Mononuclear cell (primary cell): ENCODE measurements around the gene GATB. TPM values are rescaled to one million over a fixed set of nuclear protein-coding genes. Genes with fewer than 3 reads are reported as not detected.

Source experiments
- H3K27me3 ChIP-seq: 2 replicates; pipeline ENCODE4 v1.6.0; 2011; ENCODE audit warnings: low read length, control low read depth; ENCODE audit not compliant: insufficient read depth
- H3K4me1 ChIP-seq: 2 replicates; pipeline ENCODE4 v1.5.1; 2011; ENCODE audit warnings: mild to moderate bottlenecking, low read length, control low read depth; ENCODE audit not compliant: insufficient read depth
- H3K4me3 ChIP-seq: 2 replicates; pipeline ENCODE4 v1.5.1; 2011; ENCODE audit warnings: mild to moderate bottlenecking, low read length, moderate library complexity
- H3K9me3 ChIP-seq: 2 replicates; pipeline ENCODE4 v1.5.1; 2011; ENCODE audit warnings: low read depth, mild to moderate bottlenecking, control low read depth, low read length
- total RNA-seq: library from RNA; depleted of rRNA; stranded (reverse); fragments of >200 nt; gene quantifications from one replicate; pipeline ENCODE4 v1.2.3, GENCODE V29; 2012

GATB gene
- total RNA-seq, 1 donor: 3.4 TPM

- Histone ChIP-seq H3K9me3 (no peaks in the 10 kb centered on the region), H3K4me3 (no peak overlapping the region), H3K27me3 (no peaks in the 10 kb centered on the region), H3K4me1 (no peaks in the 10 kb centered on the region)
Measured at GRCh38 chr4:151687021-151687640, 73.7 kb downstream of the GATB start.

DNA sequence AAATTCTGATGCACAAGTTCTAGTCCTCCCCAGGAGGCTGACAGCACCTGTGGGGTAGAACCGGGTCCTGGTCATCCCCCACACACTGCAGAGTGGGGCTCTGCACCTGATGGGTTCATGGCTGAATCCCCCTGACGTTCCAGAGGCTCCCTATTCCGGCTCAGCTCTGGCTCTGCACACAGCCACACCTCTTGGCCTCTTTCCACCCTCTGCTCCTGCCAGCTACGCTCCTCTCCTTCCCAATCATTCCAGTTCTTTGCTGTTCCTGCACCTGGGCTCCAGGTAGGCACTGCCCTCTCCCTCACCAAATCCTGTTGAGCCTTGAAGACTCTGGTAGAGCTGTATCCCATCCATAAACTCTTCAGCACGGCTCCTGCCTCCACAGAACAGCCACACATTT, 75.5 kb downstream of the GATB start:
- no peaks in the 10 kb centered on the region for H3K4me1 ChIP-seq
- H3K9me3 ChIP-seq: no peaks in the 10 kb centered on the region
- H3K4me3 ChIP-seq: no peak overlapping the region
- H3K27me3 ChIP-seq: no peaks in the 10 kb centered on the region

GRCh38 chr4:151681085-151681484, 79.7 kb downstream of the GATB start:
- no peaks in the 10 kb centered on the region for H3K4me1 ChIP-seq
- no peaks in the 10 kb centered on the region for H3K27me3 ChIP-seq
- no peaks in the 10 kb centered on the region for H3K9me3 ChIP-seq
- H3K4me3 ChIP-seq: no peak overlapping the region

GRCh38 chr4:151679231-151679630, 81.6 kb downstream of the GATB start:
- H3K4me1 ChIP-seq: no peaks in the 10 kb centered on the region
- no peak overlapping the region for H3K4me3 ChIP-seq
- no peaks in the 10 kb centered on the region for H3K27me3 ChIP-seq
- no peaks in the 10 kb centered on the region for H3K9me3 ChIP-seq

GRCh38 chr4:151678048-151678872, 82.5 kb downstream of the GATB start:
- no peaks in the 10 kb centered on the region for H3K27me3 ChIP-seq
- no peaks in the 10 kb centered on the region for H3K9me3 ChIP-seq

DNA sequence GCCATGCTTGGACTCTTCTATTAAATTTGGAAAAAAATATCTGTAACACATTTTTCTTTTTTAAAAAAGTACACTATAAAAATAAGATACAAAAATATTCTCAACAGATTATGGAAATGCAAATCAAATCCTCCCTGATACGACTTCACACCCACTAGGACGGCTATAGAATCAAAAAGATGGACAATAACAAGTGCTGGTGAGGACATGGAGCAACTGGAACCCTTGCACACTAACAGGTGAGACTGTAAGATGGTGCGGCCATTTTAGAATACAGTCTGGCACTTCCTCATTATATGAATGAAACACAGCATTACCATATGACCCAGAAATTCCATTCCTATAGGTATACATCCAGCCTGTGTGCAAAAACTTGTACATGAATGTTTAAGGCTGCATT, 83.6 kb downstream of the GATB start:
- H3K27me3 ChIP-seq: no peaks in the 10 kb centered on the region

More at GRCh38 chr4:151678048-151678872, 82.5 kb downstream of the GATB start:
- Histone ChIP-seq H3K4me3 (no peak overlapping the region), H3K4me1 (no peaks in the 10 kb centered on the region)

DNA sequence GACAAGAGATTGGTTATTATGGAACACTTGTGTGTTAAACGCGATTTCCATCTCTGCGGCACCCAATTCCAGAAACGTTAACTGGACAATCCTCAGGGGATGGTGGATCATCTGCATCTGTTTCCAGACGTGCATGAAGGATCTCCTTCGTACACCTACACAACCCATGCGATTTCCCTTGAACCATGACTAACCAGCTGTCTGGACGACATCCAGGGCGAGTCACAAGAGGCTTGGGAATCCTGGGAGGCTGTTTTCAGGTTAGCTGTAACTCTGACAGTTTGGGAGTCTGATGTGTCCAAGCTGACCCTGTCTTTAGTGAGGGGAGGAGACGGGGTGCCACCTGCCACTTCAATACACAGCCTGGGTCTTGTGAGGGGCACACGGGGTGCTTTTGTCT, 84.5 kb downstream of the GATB start:
- Histone ChIP-seq H3K27me3 (no peaks in the 10 kb centered on the region), H3K4me1 (no peaks in the 10 kb centered on the region), H3K9me3 (no peaks in the 10 kb centered on the region), H3K4me3 (no peak overlapping the region)

More for the DNA sequence above, 83.6 kb downstream of the GATB start:
- Histone ChIP-seq H3K4me1 (no peaks in the 10 kb centered on the region), H3K4me3 (no peak overlapping the region), H3K9me3 (no peaks in the 10 kb centered on the region)

DNA sequence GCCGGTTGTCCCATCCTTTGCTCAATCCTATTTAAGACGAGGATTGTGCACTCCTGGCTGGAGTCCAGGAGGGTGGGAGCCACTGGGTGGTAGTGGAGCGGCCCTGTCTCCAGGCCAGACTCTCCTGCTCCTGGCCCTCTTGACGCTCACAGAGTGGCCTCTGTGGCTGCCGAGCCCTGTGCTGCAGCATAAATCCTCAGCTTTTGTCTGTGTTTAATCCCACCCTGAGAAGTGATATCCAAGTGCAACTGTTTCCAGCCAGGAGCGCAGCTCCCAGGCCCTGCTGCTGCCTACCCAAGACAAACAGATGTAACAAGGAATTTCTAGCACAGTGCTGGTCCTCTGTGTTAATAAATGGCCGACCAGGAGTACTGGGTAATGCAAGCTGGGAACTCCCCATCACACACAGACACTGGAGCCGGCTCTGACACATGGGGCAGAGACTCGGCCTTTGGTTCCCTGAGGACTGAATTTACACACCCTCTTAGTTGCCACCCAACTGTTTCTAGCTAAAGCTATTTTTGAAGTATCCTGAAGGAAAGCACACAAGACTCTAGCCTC, 85.3 kb downstream of the GATB start:
- Histone ChIP-seq H3K4me3 (no peak overlapping the region), H3K27me3 (no peaks in the 10 kb centered on the region), H3K9me3 (no peaks in the 10 kb centered on the region), H3K4me1 (no peaks in the 10 kb centered on the region)

GRCh38 chr4:151674804-151675391, 85.9 kb downstream of the GATB start:
- H3K4me3 ChIP-seq: no peak overlapping the region
- no peaks in the 10 kb centered on the region for H3K9me3 ChIP-seq
- no peaks in the 10 kb centered on the region for H3K27me3 ChIP-seq
- no peaks in the 10 kb centered on the region for H3K4me1 ChIP-seq

DNA sequence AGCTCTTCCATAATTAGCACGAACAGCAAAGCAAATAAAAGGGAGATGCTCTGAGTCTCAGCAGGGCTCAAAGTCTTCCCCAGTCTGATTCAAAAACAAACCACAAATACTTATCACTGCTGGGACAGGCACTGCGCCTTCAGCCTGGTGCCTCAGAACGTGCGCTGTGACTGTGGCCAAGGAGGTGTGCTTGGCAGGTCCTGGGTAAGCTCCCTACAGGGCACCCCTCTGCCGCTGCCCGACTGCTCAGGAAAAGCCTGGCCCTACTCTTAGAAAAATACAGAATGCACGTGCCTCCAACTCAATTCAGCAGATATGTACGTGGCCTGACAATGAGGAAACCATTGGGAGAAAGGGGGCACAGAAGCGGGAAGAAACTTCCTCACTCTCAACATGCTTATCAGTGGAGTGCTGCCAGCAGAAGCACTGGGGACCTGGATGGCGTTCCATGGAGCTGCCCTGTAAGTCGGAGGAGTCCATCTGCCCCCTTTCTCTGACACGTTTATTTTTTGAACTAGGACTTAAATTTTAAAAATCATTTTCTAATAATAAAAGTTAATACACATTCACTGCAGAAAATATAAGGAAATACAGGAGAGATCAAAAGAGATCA, 86.8 kb downstream of the GATB start:
- no peaks in the 10 kb centered on the region for H3K27me3 ChIP-seq
- no peaks in the 10 kb centered on the region for H3K9me3 ChIP-seq
- no peaks in the 10 kb centered on the region for H3K4me1 ChIP-seq
- H3K4me3 ChIP-seq: no peak overlapping the region

DNA sequence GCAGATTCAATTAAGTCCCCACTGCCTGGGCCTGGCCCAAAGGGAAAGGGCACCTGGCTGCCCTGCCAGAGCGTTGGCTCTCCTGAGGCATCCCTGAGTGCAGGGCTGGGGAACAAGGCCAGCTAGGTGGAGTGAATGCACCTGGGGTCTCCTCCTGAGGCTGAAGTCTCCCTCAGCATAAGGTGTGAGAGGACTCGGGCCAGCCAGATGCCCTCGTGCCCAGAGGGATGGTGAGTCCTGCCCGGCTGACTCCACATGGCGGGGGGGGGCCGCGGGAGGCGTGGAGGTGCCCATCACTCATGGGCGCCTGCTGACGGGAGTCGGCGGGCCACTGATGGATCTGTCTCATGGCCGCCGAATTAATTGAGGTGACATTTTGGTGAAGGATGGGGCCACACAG, 87.8 kb downstream of the GATB start:
- H3K4me1 ChIP-seq: no peaks in the 10 kb centered on the region
- no peaks in the 10 kb centered on the region for H3K27me3 ChIP-seq
- no peaks in the 10 kb centered on the region for H3K9me3 ChIP-seq
- no peak overlapping the region for H3K4me3 ChIP-seq

DNA sequence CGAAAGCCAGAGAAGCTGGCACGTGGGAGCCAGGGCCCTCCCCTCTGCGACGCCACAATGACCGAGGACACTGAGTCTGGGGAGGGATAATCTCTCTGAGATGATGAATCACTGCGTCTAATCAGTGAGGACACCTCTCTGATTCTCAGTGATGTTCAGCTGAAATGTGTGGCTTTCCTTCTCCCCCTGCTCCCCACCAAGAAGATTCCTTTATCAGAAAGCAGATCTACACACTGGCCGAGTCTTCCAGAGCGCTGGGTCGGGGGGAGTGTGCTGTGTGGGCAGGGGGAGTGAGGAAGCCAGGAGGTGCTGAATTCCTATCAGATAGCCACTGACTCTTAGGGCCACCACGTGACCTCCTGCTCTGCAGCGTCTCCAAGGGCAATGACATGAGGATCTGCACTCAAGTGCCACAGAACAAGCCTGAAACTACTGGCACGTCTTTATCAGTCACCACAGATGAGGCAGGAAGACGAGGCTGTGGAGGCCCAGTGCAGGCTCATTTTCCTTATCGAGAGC, 89.2 kb downstream of the GATB start:
- no peaks in the 10 kb centered on the region for H3K9me3 ChIP-seq
- no peak overlapping the region for H3K4me3 ChIP-seq
- H3K4me1 ChIP-seq: no peaks in the 10 kb centered on the region
- no peaks in the 10 kb centered on the region for H3K27me3 ChIP-seq

GRCh38 chr4:151670843-151671242, 90.0 kb downstream of the GATB start:
- Histone ChIP-seq H3K9me3 (no peaks in the 10 kb centered on the region), H3K27me3 (no peaks in the 10 kb centered on the region), H3K4me3 (no peak overlapping the region), H3K4me1 (no peaks in the 10 kb centered on the region)

- no peak overlapping the region for H3K4me3 ChIP-seq
- H3K4me1 ChIP-seq: no peaks in the 10 kb centered on the region
- no peaks in the 10 kb centered on the region for H3K9me3 ChIP-seq
- H3K27me3 ChIP-seq: no peaks in the 10 kb centered on the region
Measured at GRCh38 chr4:151669990-151670389, 90.8 kb downstream of the GATB start.
